GM19099 (cell line): ENCODE results near the gene INPP4A.
A peak's percentile ranks its signal among the peaks of the same experiment; 100 is the strongest.

Experiments used
- POLR2A ChIP-seq: IDR thresholded peaks from 3 replicates; pipeline ENCODE4 v1.6.1; 2011; ENCODE audit warnings: low read depth; ENCODE audit not compliant: insufficient read length; ENCODE audit errors: extremely low read depth

INPP4A gene

DNA sequence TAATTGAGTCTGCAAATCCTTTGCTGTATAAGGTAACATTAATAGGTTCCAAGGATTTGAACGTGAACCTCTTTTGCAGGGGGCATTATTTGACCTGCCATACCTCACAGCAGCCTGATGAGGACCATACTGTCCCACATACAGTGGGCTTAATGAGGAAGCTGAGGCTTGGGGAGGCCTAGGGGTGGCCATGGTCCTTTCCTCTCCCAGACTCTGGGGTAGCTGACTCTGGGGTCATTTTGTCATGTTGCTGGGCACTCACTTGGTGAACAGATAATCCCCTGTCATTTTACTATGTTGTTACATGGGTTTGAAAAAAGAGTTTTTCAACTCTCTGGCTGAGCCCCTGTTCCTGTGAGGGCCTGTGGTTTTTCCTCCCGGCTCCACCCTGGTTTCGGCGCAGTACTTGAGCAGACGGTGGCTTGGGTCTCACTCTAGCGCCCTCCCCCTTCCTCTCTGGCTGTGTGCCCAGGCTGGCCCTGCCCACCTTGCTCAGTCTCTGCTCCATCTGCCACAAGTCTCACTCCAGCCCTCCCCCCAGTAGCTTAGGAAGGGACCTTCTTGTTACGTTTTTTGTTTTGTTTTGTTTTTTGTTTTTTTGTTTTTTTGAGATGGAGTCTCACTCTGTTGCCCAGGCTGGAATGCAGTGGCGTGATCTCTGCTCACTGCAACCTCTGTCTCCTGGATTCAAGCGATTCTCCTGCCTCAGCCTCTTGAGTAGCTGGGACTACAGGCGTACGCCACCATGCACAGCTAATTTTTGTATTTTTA lies 21.0 kb downstream of the INPP4A start:
- TF ChIP-seq POLR2A, result peak; percentile 23

DNA sequence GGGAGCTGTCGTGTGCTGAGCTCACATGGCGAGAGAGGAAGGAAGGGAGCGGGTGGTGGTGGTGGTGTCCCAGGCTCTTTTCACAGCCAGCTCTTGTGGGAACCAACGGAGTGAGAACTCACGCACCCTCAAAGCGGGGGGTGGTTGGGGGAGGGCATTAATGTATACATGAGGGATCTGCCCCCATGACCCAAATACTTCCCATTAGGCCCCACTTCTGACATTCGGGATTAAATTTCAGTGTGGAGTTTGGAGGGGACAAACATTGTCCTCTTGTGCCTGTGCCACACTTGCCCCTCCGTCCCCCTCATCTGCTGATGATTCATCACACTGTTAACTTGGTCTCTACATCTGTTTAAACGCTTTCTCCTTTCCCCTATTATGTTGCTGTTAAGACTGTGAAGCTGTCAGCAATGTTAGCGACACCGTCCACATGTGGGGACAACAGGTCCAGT lies 22.5 kb downstream of the INPP4A start:
- TF ChIP-seq POLR2A, result no peak

DNA sequence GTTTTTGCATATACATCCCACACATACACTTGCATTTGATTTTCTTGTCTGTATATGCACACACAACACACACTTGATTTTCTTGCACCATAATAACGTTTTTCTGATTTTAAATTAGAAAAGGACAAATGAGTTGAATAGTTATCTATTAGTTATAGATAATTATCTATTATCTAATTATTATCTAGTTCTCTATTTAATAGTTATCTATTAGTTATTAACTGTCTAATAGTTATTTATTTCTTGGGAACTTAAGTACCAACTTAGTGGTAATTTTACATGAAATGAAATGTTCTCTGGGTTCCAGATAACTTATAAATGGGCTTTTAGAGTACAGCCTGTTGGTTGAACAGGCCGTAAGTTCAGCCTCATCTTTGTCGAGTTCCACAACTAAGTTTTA lies 23.0 kb downstream of the INPP4A start:
- no peak for TF ChIP-seq POLR2A

DNA sequence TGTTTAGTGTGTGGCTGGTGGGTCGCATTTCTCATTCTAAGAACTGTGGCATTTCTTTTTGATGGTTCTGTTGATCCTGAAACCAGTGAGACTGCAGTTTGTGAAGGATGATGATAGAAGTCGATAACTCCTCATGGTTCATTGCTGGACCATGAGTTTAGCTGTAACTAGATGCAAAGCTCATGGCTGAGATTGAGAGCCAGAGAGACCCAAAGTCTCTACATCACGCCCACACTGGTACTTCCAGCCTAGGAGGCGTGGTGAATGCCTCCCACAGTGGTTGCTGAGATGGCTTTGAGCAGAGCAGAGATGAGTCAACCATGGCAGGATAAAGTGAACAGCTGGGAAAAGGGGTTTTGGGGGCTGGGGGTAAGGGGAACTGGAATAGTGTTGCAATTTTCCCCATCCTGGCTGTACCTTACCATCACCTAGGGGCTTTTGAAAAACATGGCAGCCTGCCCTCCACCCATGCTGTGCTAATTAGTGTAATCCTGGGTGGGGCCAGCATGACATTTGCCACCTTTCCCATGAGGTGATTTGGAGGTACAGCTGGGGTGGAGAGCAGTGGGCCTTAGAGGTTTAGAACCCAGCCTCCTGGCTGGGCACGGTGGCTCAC lies 24.1 kb downstream of the INPP4A start:
- TF ChIP-seq POLR2A, result no peak

DNA sequence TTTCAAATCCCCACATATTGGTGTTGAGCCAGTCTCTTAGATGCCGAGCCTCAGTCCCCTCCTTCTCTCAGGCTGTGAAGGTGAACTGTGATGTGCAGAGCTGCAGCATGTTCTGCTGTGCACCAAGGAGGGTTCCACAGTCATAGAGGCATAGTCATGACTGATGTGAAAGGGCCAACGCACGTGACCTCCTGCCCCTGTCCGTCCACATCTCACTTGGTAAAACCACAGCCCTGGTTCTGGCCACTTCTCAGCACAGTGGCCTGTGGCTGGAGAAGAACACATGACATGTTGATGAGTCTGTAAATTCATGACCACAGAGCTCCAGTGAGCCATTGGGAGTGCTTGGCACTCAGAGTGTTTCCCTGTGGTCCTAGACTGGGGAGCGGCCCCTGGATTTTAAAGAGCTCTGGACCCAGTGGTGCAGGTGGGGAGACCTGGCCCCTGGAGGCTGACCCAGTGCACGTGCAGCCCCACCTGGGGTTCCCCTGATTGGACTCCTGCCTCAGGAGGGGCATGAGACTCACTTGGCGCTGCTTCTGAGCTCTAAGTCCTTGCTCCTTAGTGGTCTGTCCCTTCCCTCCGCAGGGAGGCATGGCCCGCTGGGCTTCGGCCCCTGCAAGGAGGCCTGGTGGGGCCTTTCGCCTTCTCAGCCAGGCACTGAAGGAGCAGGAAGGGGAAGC lies 25.3 kb downstream of the INPP4A start:
- TF ChIP-seq POLR2A, result no peak

DNA sequence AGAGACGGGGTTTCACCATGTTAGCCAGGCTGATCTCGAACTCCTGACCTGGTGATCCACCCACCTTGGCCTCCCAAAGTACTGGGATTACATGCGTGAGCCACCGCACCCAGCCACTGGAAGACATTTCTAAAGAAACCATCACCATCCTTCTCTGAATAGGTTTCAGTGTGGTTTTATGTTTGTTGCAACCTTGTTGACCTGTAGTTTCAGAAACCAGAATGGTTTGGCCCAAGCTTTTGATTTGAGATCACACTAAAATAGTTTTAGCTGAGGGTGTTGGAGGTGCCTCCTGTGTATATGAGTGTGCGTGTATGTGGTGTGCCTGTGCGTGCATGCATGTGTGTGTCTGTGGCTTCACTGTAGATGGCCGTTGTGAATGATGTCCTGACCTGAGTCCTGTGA lies 26.2 kb downstream of the INPP4A start:
- TF ChIP-seq POLR2A, result no peak

DNA sequence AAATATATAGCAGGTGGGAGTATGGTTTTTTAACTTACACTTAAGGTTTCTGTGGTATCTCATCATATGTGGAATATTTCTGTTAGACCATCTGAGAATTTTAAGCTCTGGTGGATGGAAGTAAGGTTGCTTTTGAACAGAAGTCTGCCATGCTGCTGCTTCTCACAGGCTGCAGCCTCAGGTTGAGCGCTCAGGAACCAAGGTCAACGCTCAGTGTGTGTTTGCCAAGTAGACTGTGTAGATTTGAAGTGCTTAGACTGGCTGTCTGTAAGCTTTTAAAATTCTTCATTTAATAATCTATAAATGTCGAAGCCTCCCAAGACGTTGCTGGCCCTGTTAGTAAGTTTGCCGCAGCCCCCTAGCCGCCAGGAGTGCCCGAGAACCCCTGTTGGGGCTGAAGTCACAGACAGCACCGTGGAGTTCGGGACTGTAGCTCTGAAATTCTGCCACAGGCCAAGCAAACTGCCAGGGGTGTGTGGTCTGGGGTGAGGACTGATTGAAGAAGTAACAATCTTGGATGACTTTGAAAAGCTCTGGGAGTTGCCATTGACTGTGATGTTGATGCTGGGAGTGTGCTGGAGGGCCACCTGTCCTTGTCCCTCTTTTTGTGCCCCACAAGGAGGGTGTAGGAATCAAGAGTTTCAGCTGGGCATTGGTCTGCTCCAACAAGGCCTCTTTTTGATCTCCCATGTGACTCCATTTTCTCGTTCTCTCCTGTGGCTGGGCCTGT lies 26.9 kb downstream of the INPP4A start:
- TF ChIP-seq POLR2A, result no peak

DNA sequence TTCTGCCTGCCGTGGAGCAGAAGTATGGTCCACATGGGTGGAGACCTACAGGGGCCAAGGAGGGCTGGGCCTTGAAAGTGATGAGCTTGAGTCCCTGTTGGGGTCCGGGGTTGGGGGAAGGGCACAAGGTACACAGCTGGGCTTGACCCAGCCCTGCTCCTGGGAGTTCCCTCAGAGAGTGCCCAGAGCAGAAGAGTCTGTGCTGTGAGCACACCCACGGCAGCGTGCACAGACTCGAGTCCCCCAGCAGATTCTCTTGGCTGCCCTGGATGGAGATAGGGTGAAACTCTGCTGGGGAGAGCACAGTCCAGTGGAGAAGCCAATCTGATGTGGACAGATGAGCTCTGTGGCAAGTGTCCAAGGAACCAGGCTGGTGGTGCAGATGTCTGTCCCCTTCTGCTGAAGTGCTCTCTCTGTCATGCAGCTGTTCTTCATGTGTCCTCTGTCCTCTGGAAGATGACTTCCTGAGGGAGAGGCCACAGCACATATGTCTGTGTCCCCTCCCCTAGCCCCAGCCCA lies 27.5 kb downstream of the INPP4A start:
- TF ChIP-seq POLR2A, result no peak

DNA sequence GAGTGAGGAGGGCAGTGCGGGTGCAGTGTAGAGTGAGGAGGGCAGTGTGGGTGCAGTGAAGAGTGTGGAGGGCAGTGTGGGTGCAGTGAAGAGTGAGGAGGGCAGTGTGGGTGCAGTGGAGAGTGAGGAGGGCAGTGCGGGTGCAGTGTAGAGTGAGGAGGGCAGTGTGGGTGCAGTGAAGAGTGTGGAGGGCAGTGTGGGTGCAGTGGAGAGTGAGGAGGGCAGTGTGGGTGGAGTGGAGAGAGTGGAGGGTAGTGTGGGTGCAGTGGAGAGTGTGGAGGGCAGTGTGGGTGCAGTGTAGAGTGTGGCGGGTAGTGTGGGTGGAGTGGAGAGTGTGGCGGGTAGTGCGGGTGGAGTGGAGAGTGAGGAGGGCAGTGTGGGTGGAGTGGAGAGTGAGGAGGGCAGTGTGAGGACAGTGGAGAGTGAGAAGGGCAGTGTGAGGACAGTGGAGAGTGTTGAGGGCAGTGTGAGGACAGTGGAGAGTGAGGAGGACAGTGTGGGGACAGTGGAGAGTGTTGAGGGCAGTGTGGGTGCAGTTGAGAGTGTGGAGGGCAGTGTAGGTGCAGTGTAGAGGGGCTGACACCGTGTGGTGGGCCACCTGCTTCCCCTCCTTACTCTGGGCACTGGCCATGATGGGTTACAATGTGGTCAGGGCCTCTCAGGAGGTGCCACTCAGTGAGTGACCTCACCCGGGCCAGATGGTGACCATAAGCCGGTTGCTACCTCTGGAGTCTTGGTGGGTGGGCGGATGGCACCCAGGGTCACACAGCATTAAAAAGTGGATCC lies 28.5 kb downstream of the INPP4A start:
- TF ChIP-seq POLR2A, result no peak

DNA sequence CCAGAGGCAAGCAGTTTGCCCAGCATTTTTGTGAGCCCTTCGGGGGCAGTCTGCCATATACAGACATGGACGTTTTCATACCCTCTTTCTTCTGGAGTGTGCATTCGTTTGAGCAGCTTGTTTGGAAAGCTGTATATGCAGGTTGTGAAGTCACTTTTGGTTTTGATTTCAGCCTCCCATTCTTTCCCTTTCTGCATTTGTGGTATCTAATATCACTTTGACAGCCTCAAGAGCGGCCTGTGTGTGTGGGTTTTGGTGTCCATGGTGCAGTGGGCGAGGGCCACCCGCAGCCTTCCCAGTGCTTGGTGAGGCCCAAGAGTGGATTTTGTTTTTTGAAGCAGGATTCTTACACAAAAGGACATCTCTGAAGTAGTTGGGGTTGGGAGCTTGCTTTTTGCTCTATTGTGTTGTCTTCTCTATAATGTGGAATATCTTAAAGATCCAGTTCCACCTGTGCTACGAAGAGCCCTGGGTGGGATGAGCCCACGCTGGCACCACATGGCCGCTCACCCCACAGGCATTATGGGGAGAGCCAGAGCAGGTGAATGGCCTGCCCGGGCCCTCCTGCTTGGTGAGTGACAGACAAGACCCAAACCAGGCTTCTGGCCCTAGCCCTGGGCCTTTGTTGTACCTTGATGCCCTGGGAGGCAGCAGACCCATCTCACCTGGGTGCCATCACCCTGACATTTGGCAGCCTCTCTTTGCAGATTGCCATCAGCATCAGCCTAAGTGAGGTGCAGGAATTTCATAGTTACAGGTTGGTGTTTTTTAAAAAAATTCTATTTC lies 29.5 kb downstream of the INPP4A start:
- no peak for TF ChIP-seq POLR2A

DNA sequence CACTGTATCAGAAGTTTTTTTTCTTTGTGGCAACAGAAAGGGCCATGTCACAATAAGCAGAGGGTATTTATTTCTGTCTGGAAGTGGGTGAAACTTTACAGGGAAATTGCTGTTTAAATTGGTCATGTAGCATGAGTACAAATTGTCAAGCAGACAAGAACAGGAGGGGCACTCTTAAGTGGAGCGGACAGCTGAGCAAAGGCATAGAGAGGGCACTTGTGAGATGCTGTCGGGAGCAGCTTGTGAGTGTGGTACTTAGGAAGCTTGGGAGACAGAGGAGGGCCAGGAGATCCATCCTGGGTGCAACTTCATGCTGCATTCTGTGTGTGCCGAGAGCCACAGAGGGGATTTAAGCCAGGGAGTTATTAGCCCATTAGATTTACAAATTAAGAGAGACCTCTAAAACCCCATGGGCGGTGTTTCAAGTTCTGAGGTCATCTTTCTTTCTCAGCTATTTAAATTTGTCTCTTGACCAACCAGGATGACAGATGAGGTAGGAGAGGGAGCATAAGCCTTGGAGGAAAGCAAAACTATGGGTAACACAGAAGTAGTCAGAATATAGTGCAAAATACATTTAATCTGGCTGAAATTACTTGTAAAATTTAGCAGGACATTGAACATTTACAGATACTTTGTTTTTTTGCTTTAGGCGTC lies 30.4 kb downstream of the INPP4A start:
- no peak for TF ChIP-seq POLR2A

DNA sequence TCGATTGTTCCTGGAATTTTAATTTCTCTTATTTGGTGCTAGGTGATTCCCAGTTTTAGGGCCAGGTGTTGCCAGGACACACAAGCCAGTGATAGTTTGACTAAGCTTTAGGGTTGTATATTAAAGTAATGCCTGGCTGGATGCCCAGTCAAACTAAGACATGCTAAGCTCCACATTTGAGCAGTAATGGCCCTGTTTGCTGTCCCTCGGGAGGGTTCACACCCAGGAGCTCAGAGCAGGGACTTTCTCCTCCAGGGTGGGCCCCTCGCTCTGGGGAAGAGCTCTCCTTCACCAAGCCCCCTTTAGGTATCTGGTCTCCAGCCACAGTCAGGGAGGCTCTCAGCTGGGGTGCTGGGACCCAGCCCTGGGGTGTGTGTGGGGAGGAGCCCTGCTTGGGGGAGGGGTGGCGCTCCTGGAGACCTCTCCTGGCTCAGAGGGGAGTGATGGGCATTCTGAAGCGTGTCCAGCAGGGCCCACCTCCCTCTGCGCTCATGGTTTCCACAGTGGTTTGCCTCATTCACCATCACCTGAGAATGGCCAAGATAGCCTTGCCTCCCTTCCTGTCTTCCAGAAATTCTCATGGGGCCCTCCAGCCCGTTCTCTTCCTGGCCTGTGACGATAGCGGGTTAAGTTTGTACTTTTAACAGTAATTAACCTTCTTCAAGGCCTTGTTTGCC lies 31.7 kb downstream of the INPP4A start:
- no peak for TF ChIP-seq POLR2A
